Lower lobe of right lung (tissue), 2 donors: ENCODE measurements around the gene KSR2. TPM values are rescaled to one million over a fixed set of nuclear protein-coding genes. Genes with fewer than 3 reads are reported as not detected.

Experiments used
- ATAC-seq, 2 donors: fragments of 200-7000 bp; cut with Tn5 transposase; one replicate each; pipeline ENCODE4 v1.9.1; 2020 to 2022; ENCODE audit warnings: mild to moderate bottlenecking in 2 of 2, moderate library complexity in 2 of 2
- DNase-seq: peaks from one replicate; pipeline ENCODE4 v3.0.0-alpha.2; 2020
- H3K27ac ChIP-seq: fragments of 200-600 bp; one replicate; pipeline ENCODE4 v1.8.0; 2022
- H3K27me3 ChIP-seq: fragments of 200-600 bp; one replicate; pipeline ENCODE4 v1.8.0; 2022; ENCODE audit warnings: low read depth
- H3K36me3 ChIP-seq: fragments of 200-600 bp; one replicate; pipeline ENCODE4 v1.8.0; 2022; ENCODE audit warnings: mild to moderate bottlenecking
- H3K4me1 ChIP-seq: fragments of 200-600 bp; one replicate; pipeline ENCODE4 v1.8.0; 2022
- H3K4me3 ChIP-seq: fragments of 200-600 bp; one replicate; pipeline ENCODE4 v1.8.0; 2022; ENCODE audit warnings: mild to moderate bottlenecking
- H3K9me3 ChIP-seq: fragments of 200-600 bp; one replicate; pipeline ENCODE4 v1.8.0; 2022
- intact Hi-C: fragments of 100-400 bp; cut with DNase I; formaldehyde crosslinking; loops from one replicate; pipeline ENCODE4 v1.11.0; 2022
- total RNA-seq: library from RNA; stranded (reverse); fragmentation: NEBNext Ultra II Directional; extraction: Animal tissue kit (Norgen Biotek cat#: 25700); gene quantifications from one replicate; pipeline ENCODE4 v1.2.1, GENCODE V29; 2021
- TF ChIP-seq, protein P1 (sequence below): fragments of 200-600 bp; IDR thresholded peaks from one replicate; pipeline ENCODE4 v1.8.0; 2022; ENCODE audit warnings: antibody characterized with exemption, mild to moderate bottlenecking
- donor health status: DM: no; HTN: yes; CAD: no; lungs with severe emphysema.

Gene KSR2
- total RNA-seq, 1 donor from 2014 or later: 1.0 TPM

GRCh38 chr12:117727301-117727700 is 241.5 kb downstream of the KSR2 start:
- TF ChIP-seq, protein P1, sequence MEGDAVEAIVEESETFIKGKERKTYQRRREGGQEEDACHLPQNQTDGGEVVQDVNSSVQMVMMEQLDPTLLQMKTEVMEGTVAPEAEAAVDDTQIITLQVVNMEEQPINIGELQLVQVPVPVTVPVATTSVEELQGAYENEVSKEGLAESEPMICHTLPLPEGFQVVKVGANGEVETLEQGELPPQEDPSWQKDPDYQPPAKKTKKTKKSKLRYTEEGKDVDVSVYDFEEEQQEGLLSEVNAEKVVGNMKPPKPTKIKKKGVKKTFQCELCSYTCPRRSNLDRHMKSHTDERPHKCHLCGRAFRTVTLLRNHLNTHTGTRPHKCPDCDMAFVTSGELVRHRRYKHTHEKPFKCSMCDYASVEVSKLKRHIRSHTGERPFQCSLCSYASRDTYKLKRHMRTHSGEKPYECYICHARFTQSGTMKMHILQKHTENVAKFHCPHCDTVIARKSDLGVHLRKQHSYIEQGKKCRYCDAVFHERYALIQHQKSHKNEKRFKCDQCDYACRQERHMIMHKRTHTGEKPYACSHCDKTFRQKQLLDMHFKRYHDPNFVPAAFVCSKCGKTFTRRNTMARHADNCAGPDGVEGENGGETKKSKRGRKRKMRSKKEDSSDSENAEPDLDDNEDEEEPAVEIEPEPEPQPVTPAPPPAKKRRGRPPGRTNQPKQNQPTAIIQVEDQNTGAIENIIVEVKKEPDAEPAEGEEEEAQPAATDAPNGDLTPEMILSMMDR: no peak
- H3K27ac ChIP-seq: no peak overlapping the region
- intact Hi-C loops: no loop called here
- H3K27me3 ChIP-seq: no peaks in the 10 kb centered on the region
- no peaks in the 10 kb centered on the region for H3K9me3 ChIP-seq
- DNase-seq: no peak
- no peaks in the 10 kb centered on the region for H3K4me1 ChIP-seq
- H3K4me3 ChIP-seq: no peak overlapping the region
- H3K36me3 ChIP-seq: no peaks in the 10 kb centered on the region
- ATAC-seq: no peak

DNA sequence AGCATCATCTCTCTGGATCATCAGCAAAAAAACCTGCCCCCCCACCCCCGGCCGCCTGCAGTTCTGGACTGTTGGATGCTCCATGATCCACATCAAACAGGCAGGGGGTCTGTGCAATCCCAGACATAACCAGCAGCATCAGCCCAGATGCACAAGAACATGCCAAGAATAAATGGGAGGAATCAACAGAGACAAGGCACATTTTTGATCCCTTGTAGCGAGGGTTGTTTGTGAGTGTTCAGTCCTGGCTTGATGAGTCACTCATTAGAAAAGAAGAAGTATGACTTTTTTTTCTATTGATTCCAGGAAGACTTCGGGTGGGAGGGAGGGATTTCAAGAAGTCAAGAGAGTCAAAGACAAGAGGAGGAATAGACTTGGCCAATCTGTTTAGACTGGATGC is 244.2 kb downstream of the KSR2 start:
- H3K4me1 ChIP-seq: no peaks in the 10 kb centered on the region
- H3K36me3 ChIP-seq: no peaks in the 10 kb centered on the region
- DNase-seq: no peak
- no peak overlapping the region for H3K27ac ChIP-seq
- no peaks in the 10 kb centered on the region for H3K9me3 ChIP-seq
- TF ChIP-seq, protein P1: no peak
- H3K4me3 ChIP-seq: no peak overlapping the region
- no peak for ATAC-seq
- no peaks in the 10 kb centered on the region for H3K27me3 ChIP-seq
- intact Hi-C loops: no loop called here

DNA sequence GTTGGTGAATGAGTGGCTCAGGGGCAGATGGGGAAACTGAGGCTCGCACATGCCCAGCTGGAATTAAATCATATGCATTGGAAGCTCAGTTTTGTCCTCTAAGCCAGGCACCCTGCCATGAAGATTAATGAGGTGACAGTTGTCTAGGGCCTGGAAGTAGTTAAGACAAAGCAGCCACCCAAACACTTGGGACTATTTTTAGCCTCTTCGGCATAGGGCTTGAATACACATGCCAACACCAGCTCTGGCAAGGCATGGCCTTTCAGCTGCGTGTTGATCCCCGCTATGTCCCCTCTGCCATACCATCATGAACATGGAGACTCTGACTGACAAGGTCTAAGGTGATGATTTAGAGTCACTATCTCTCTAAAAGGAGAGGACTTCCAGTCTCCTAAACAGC is 250.2 kb downstream of the KSR2 start:
- ATAC-seq: no peak
- Histone ChIP-seq H3K4me3 (no peak overlapping the region), H3K36me3 (no peaks in the 10 kb centered on the region), H3K9me3 (no peaks in the 10 kb centered on the region), H3K4me1 (no peaks in the 10 kb centered on the region), H3K27me3 (no peaks in the 10 kb centered on the region), H3K27ac (no peak overlapping the region)
- intact Hi-C loops: no loop called here
- no peak for DNase-seq
- TF ChIP-seq, protein P1: no peak

DNA sequence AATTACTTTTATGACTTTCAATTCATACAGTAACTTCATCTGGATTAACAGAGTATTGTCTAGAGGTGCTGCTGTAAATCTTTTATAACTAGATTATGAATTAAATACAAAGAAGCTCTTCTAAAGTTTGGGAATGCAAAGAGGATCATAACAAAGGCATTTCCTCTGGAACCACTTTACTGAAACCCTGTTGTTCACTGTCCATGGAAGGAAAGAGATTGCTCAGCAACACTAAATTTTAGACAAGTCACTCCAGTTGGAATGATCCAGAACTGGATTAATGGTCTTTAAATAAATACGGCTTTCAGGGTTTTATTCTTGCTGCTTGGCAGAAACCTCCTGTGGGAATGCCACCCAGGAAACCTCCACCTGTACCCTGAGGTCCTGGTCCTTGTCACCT is 250.6 kb downstream of the KSR2 start:
- no peaks in the 10 kb centered on the region for H3K27me3 ChIP-seq
- no peaks in the 10 kb centered on the region for H3K36me3 ChIP-seq
- ATAC-seq (no peak), DNase-seq (no peak)
- intact Hi-C loops: no loop called here
- H3K9me3 ChIP-seq: no peaks in the 10 kb centered on the region
- no peaks in the 10 kb centered on the region for H3K4me1 ChIP-seq
- no peak overlapping the region for H3K27ac ChIP-seq
- TF ChIP-seq, protein P1: no peak
- no peak overlapping the region for H3K4me3 ChIP-seq

GRCh38 chr12:117714203-117714602 is 254.6 kb downstream of the KSR2 start:
- intact Hi-C loops: no loop called here
- H3K36me3 ChIP-seq: no peaks in the 10 kb centered on the region
- H3K27me3 ChIP-seq: no peaks in the 10 kb centered on the region
- no peak overlapping the region for H3K4me3 ChIP-seq
- TF ChIP-seq, protein P1: no peak
- no peak for DNase-seq
- H3K27ac ChIP-seq: no peak overlapping the region
- no peaks in the 10 kb centered on the region for H3K4me1 ChIP-seq
- no peak for ATAC-seq
- H3K9me3 ChIP-seq: no peaks in the 10 kb centered on the region

- no peak overlapping the region for H3K4me3 ChIP-seq
- H3K36me3 ChIP-seq: no peaks in the 10 kb centered on the region
- H3K27me3 ChIP-seq: no peaks in the 10 kb centered on the region
- no peak overlapping the region for H3K27ac ChIP-seq
- DNase-seq (no peak), ATAC-seq (no peak)
- TF ChIP-seq, protein P1: no peak
- no peaks in the 10 kb centered on the region for H3K4me1 ChIP-seq
- H3K9me3 ChIP-seq: no peaks in the 10 kb centered on the region
- intact Hi-C loops: no loop called here
Observed at GRCh38 chr12:117710121-117710520, 258.7 kb downstream of the KSR2 start.
